Mammary epithelial cell (primary cell): Measurements from ENCODE around the gene RXRA.

ENCODE experiments used
- EZH2 ChIP-seq: IDR thresholded peaks from 2 replicates; pipeline ENCODE4 v1.6.1; 2012; ENCODE audit warnings: low read length, inconsistent platforms, borderline replicate concordance
- TF ChIP-seq, protein P1 (sequence below), 2 donors: IDR thresholded peaks in 1 of 2; conservative IDR thresholded peaks in 1 of 2; 2 replicates each; pipeline ENCODE4 v1.5.1; 2011 to 2012; ENCODE audit warnings: inconsistent platforms in 2 of 2, low read length in 2 of 2, mild to moderate bottlenecking in 2 of 2, control low read depth in 1 of 2, low read depth in 1 of 2; ENCODE audit not compliant: insufficient read depth in 1 of 2; ENCODE audit errors: extremely low read depth in 1 of 2

DNA sequence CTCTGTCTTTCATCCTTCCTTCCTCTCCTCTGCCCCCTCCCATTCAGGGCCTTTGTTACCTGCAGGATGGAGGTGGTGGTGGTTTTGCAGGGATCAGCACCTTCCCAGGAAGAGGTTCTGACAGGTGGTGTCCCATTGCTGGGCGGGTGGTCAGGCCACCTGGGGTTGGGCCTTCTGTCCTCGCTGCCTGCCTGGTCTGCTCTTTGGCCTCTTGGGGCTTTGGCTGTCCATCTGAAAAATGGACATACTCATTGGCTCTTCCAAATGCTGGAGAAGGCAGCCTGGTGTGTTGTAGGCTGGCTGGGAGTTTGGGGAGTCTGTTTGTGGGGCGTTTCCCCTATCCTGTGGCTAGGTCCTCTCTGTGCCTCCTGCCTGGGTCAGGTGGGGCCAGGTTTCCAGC is 4.3 kb downstream of the RXRA start:
- TF ChIP-seq, protein P1, sequence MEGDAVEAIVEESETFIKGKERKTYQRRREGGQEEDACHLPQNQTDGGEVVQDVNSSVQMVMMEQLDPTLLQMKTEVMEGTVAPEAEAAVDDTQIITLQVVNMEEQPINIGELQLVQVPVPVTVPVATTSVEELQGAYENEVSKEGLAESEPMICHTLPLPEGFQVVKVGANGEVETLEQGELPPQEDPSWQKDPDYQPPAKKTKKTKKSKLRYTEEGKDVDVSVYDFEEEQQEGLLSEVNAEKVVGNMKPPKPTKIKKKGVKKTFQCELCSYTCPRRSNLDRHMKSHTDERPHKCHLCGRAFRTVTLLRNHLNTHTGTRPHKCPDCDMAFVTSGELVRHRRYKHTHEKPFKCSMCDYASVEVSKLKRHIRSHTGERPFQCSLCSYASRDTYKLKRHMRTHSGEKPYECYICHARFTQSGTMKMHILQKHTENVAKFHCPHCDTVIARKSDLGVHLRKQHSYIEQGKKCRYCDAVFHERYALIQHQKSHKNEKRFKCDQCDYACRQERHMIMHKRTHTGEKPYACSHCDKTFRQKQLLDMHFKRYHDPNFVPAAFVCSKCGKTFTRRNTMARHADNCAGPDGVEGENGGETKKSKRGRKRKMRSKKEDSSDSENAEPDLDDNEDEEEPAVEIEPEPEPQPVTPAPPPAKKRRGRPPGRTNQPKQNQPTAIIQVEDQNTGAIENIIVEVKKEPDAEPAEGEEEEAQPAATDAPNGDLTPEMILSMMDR (conservative IDR thresholded peaks at IDR 0.05 in 1 of 2, IDR thresholded peaks at IDR 0.05 in 1 of 2; ENCODE audit: extremely low read depth in 1 of 2, insufficient read depth in 1 of 2, low read depth in 1 of 2, low read length in 2 of 2): no peak
- no peak for TF ChIP-seq EZH2
